H9 (cell line): ENCODE results near the gene C14orf39. TPM values are rescaled to one million over a fixed set of nuclear protein-coding genes. Genes with fewer than 3 reads are reported as not detected.

Experiments
- DNase-seq: peaks from one replicate; pipeline ENCODE4 v3.0.0-alpha.2; 2017
- H2AFZ ChIP-seq: one replicate; pipeline ENCODE4 v1.6.1; 2013; ENCODE audit warnings: mild to moderate bottlenecking, low read length, control low read depth, moderate library complexity
- H2AK5ac ChIP-seq: 2 replicates; pipeline ENCODE4 v1.6.1; 2013; ENCODE audit warnings: low read length, control low read depth, mixed read lengths; ENCODE audit not compliant: insufficient read length
- H2BK120ac ChIP-seq: one replicate; pipeline ENCODE4 v1.6.1; 2013; ENCODE audit warnings: low read depth, mild to moderate bottlenecking, low read length, control low read depth, inconsistent platforms; ENCODE audit not compliant: poor library complexity, severe bottlenecking
- H2BK12ac ChIP-seq: 2 replicates; pipeline ENCODE4 v1.6.1; 2013; ENCODE audit warnings: low read length, control low read depth, mixed read lengths, low read depth; ENCODE audit not compliant: insufficient read length
- H2BK15ac ChIP-seq: 2 replicates; pipeline ENCODE4 v1.6.1; 2013; ENCODE audit warnings: low read depth, low read length, control low read depth
- H2BK20ac ChIP-seq: one replicate; pipeline ENCODE4 v1.6.1; 2013; ENCODE audit warnings: low read depth, mild to moderate bottlenecking, low read length, control low read depth, inconsistent platforms; ENCODE audit not compliant: poor library complexity, severe bottlenecking
- H2BK5ac ChIP-seq: 2 replicates; pipeline ENCODE4 v1.6.1; 2013; ENCODE audit warnings: low read length, control low read depth, mixed read lengths; ENCODE audit not compliant: insufficient read length
- H3K14ac ChIP-seq: 2 replicates; pipeline ENCODE4 v1.6.1; 2013; ENCODE audit warnings: low read length, control low read depth; ENCODE audit not compliant: insufficient read depth
- H3K18ac ChIP-seq: 2 replicates; pipeline ENCODE4 v1.6.1; 2013; ENCODE audit warnings: low read depth, mild to moderate bottlenecking, mixed read lengths, low read length, control low read depth; ENCODE audit not compliant: insufficient read length
- H3K23ac ChIP-seq: 2 replicates; pipeline ENCODE4 v1.6.1; 2013; ENCODE audit warnings: low read length, control low read depth, mixed read lengths, low read depth; ENCODE audit not compliant: insufficient read length
- H3K23me2 ChIP-seq: 2 replicates; pipeline ENCODE4 v1.6.1; 2013; ENCODE audit warnings: low read depth, mild to moderate bottlenecking, mixed read lengths, low read length, control low read depth; ENCODE audit not compliant: insufficient read length, poor library complexity, severe bottlenecking
- H3K27ac ChIP-seq: 2 replicates; pipeline ENCODE4 v1.5.1; 2013; ENCODE audit warnings: low read length, control low read depth, mixed read lengths, low read depth; ENCODE audit not compliant: insufficient read length
- H3K27me3 ChIP-seq: 2 replicates; pipeline ENCODE4 v1.6.1; 2013; ENCODE audit warnings: low read length, control low read depth, inconsistent platforms; ENCODE audit not compliant: insufficient read depth
- H3K4ac ChIP-seq: 2 replicates; pipeline ENCODE4 v1.6.1; 2013; ENCODE audit warnings: low read depth, mild to moderate bottlenecking, control low read depth, inconsistent platforms, low read length, moderate library complexity
- H3K4me1 ChIP-seq: 2 replicates; pipeline ENCODE4 v1.6.1; 2013; ENCODE audit warnings: low read length, control low read depth, inconsistent platforms; ENCODE audit not compliant: insufficient read depth
- H3K4me2 ChIP-seq: 2 replicates; pipeline ENCODE4 v1.6.1; 2013; ENCODE audit warnings: low read length, control low read depth, mixed read lengths; ENCODE audit not compliant: insufficient read length, insufficient read depth
- H3K56ac ChIP-seq: 2 replicates; pipeline ENCODE4 v1.6.1; 2013; ENCODE audit warnings: low read depth, mild to moderate bottlenecking, mixed read lengths, low read length, control low read depth; ENCODE audit not compliant: insufficient read length
- H3K79me1 ChIP-seq: 2 replicates; pipeline ENCODE4 v1.6.1; 2013; ENCODE audit warnings: low read depth, mild to moderate bottlenecking, moderate library complexity, low read length, control low read depth, inconsistent platforms; ENCODE audit not compliant: insufficient read depth, poor library complexity, severe bottlenecking
- H3K79me2 ChIP-seq: 2 replicates; pipeline ENCODE4 v1.6.1; 2013; ENCODE audit warnings: low read length, control low read depth, inconsistent platforms; ENCODE audit not compliant: insufficient read depth
- H3K9ac ChIP-seq: 2 replicates; pipeline ENCODE4 v1.6.1; 2013; ENCODE audit warnings: low read length, control low read depth, mixed read lengths; ENCODE audit not compliant: insufficient read length; ENCODE audit errors: extremely low read depth
- H3K9me3 ChIP-seq: one replicate; pipeline ENCODE4 v1.6.1; 2013; ENCODE audit warnings: low read depth, low read length, inconsistent platforms; ENCODE audit not compliant: control insufficient read depth
- H3T11ph ChIP-seq: one replicate; pipeline ENCODE4 v1.6.1; 2013; ENCODE audit warnings: mild to moderate bottlenecking, low read length, control low read depth, inconsistent platforms
- H4K20me1 ChIP-seq: one replicate; pipeline ENCODE4 v1.6.1; 2013; ENCODE audit not compliant: control insufficient read depth, insufficient read length, insufficient read depth
- H4K5ac ChIP-seq: 2 replicates; pipeline ENCODE4 v1.6.1; 2013; ENCODE audit warnings: low read depth, mild to moderate bottlenecking, mixed read lengths, low read length, control low read depth; ENCODE audit not compliant: insufficient read length
- H4K8ac ChIP-seq: replicated peaks from 2 replicates; pipeline ENCODE4 v1.6.1; 2013; ENCODE audit warnings: low read length, control low read depth, mixed read lengths, low read depth; ENCODE audit not compliant: insufficient read length
- H4K91ac ChIP-seq: 2 replicates; pipeline ENCODE4 v1.6.1; 2013; ENCODE audit warnings: low read depth, mild to moderate bottlenecking, moderate library complexity, mixed read lengths, low read length, control low read depth; ENCODE audit not compliant: insufficient read length
- H3K27ac Mint-ChIP-seq, 3 experiments: 2 replicates in 2 of 3; 3 replicates in 1 of 3; pipeline ENCODE4 v1.8.0; 2020 to 2021; ENCODE audit warnings: mixed read lengths in 3 of 3, mild to moderate bottlenecking in 1 of 3, moderate library complexity in 1 of 3
- H3K27me3 Mint-ChIP-seq: 2 replicates; pipeline ENCODE4 v1.8.0; 2021; ENCODE audit warnings: low read depth, mild to moderate bottlenecking, moderate library complexity, mixed read lengths
- H3K36me3 Mint-ChIP-seq, 3 experiments: 2 replicates in 2 of 3; 3 replicates in 1 of 3; pipeline ENCODE4 v1.8.0; 2020 to 2021; ENCODE audit warnings: low read depth in 3 of 3, mixed read lengths in 3 of 3; ENCODE audit not compliant: insufficient read depth in 1 of 3
- H3K4me1 Mint-ChIP-seq, 2 experiments: 2 replicates each; pipeline ENCODE4 v1.8.0; 2020; ENCODE audit warnings: mixed read lengths in 2 of 2
- H3K4me3 Mint-ChIP-seq, 2 experiments: 2 replicates in 1 of 2; 3 replicates in 1 of 2; pipeline ENCODE4 v1.8.0; 2020 to 2021; ENCODE audit warnings: mild to moderate bottlenecking in 2 of 2, mixed read lengths in 2 of 2, moderate library complexity in 1 of 2
- H3K9me3 Mint-ChIP-seq, 2 experiments: 2 replicates in 1 of 2; 3 replicates in 1 of 2; pipeline ENCODE4 v1.8.0; 2020; ENCODE audit warnings: mild to moderate bottlenecking in 2 of 2, mixed read lengths in 2 of 2, moderate library complexity in 1 of 2
- total RNA-seq: library from RNA; stranded (reverse); gene quantifications from 2 replicates; pipeline ENCODE4 v1.2.1, GENCODE V29; 2021
- TF ChIP-seq, protein P1 (sequence below): fragments of 200-600 bp; sonication (generic); conservative IDR thresholded peaks from 3 replicates; pipeline ENCODE4 v1.8.0; 2021; ENCODE audit warnings: antibody characterized with exemption, mild to moderate bottlenecking

The C14orf39 gene
- total RNA-seq, 1 experiment from 2014 or later, result 1.8 TPM

DNA sequence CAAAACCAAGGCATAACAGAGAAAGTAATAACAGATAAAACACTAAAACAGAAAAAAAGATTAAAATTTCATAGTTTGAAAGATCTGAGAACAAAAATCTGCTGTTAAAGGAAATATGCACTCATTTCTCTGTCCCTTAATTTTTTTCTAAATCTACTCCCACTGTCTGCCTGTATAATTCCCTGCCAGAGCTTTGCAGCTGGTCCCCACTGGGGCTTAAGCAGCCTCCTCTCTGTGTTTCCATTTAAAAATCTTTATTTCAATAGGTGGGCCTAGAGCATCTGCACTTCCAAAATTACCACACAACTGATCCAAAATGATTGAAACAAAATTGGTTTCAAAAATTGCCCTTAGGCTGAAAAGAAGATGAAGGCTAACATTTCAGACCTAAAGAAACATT is 16.7 kb upstream of the C14orf39 start:
- Histone ChIP-seq H3K9me3 (no peaks in the 10 kb centered on the region), H2BK120ac (no peak overlapping the region), H3K79me2 (no peaks in the 10 kb centered on the region), H2BK15ac (no peak overlapping the region), H3K56ac (no peak overlapping the region), H3K79me1 (no peaks in the 10 kb centered on the region), H3K18ac (no peak overlapping the region), H2AK5ac (no peak overlapping the region), H3K27ac (no peak overlapping the region), H4K91ac (no peak overlapping the region), H3T11ph (no peak overlapping the region), H3K4ac (no peak overlapping the region), H3K14ac (no peak overlapping the region), H2BK12ac (no peak overlapping the region), H3K23me2 (peaks cover 5% of the 10 kb centered on the region), H2AFZ (no peak overlapping the region), H4K20me1 (no peaks in the 10 kb centered on the region), H3K23ac (no peak overlapping the region), H3K4me1 (no peaks in the 10 kb centered on the region), H3K4me2 (no peak overlapping the region), H4K8ac (no peak overlapping the region), H2BK5ac (no peak overlapping the region), H2BK20ac (no peak overlapping the region), H4K5ac (no peak overlapping the region), H3K27me3 (peaks cover 34% of the 10 kb centered on the region), H3K9ac (no peak overlapping the region)
- no peaks in the 10 kb centered on the region for H3K36me3 Mint-ChIP-seq
- TF ChIP-seq, protein P1, sequence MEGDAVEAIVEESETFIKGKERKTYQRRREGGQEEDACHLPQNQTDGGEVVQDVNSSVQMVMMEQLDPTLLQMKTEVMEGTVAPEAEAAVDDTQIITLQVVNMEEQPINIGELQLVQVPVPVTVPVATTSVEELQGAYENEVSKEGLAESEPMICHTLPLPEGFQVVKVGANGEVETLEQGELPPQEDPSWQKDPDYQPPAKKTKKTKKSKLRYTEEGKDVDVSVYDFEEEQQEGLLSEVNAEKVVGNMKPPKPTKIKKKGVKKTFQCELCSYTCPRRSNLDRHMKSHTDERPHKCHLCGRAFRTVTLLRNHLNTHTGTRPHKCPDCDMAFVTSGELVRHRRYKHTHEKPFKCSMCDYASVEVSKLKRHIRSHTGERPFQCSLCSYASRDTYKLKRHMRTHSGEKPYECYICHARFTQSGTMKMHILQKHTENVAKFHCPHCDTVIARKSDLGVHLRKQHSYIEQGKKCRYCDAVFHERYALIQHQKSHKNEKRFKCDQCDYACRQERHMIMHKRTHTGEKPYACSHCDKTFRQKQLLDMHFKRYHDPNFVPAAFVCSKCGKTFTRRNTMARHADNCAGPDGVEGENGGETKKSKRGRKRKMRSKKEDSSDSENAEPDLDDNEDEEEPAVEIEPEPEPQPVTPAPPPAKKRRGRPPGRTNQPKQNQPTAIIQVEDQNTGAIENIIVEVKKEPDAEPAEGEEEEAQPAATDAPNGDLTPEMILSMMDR, result no peak
- peaks cover 0 to 3% of the 10 kb centered on the region in 2 experiments; a peak in 1 of 5 replicates for H3K9me3 Mint-ChIP-seq
- H3K27me3 Mint-ChIP-seq, result peaks cover 74% of the 10 kb centered on the region
- peaks cover 10 to 20% of the 10 kb centered on the region in 2 experiments for H3K4me1 Mint-ChIP-seq
- no peak overlapping the region for H3K27ac Mint-ChIP-seq
- H3K4me3 Mint-ChIP-seq, result no peak overlapping the region
- DNase-seq, result no peak
